GM12878 (cell line): ENCODE results near the gene DCTPP1. TPM values are rescaled to one million over a fixed set of nuclear protein-coding genes. Genes with fewer than 3 reads are reported as not detected.
A peak's percentile ranks its signal among the peaks of the same experiment; 100 is the strongest.

Experiments
- ASH2L ChIP-seq: fragments of 300-600, 200-600 bp; sonication (generic); IDR thresholded peaks from 2 replicates; pipeline ENCODE4 v1.6.1; 2017; ENCODE audit warnings: low read depth, mild to moderate bottlenecking, borderline replicate concordance
- CEBPB ChIP-seq, 2 experiments: fragments of 150-350 bp in 1 of 2; IDR thresholded peaks; 2 replicates each; pipeline ENCODE4 v1.6.1; 2012 to 2014; ENCODE audit warnings: low read depth in 2 of 2, low read length in 2 of 2, borderline replicate concordance in 1 of 2, inconsistent platforms in 1 of 2
- E2F8 ChIP-seq: fragments of 450-650 bp; IDR thresholded peaks from 2 replicates; pipeline ENCODE4 v1.6.1; 2018; ENCODE audit warnings: mild to moderate bottlenecking, low read depth, moderate library complexity; ENCODE audit not compliant: partially characterized antibody
- EZH2 ChIP-seq: IDR thresholded peaks from 2 replicates; pipeline ENCODE4 v1.6.1; 2012; ENCODE audit warnings: low read depth, mild to moderate bottlenecking, control low read depth, inconsistent platforms, low read length, borderline replicate concordance; ENCODE audit not compliant: control insufficient read depth
- FOS ChIP-seq: IDR thresholded peaks from 3 replicates; pipeline ENCODE4 v1.6.1; 2011; ENCODE audit warnings: borderline replicate concordance; ENCODE audit not compliant: insufficient read length; ENCODE audit errors: extremely low read depth
- IRF3 ChIP-seq: fragments of 450-650 bp; IDR thresholded peaks from 2 replicates; pipeline ENCODE4 v1.6.1; 2014; ENCODE audit warnings: mild to moderate bottlenecking
- MYC ChIP-seq: IDR thresholded peaks from 2 replicates; pipeline ENCODE4 v1.6.1; 2011; ENCODE audit warnings: mild to moderate bottlenecking, low read length, moderate library complexity, inconsistent platforms; ENCODE audit not compliant: insufficient read depth, insufficient replicate concordance, insufficient read length, severe bottlenecking
- POU2F2 ChIP-seq: IDR thresholded peaks from 3 replicates; pipeline ENCODE4 v1.6.1; 2011; ENCODE audit warnings: low read depth, mild to moderate bottlenecking, low read length, borderline replicate concordance
- PRDM15 ChIP-seq: fragments of 450-650 bp; formaldehyde crosslinking; IDR thresholded peaks from 2 replicates; pipeline ENCODE4 v1.4.0; 2020; ENCODE audit warnings: mild to moderate bottlenecking, moderate library complexity
- RB1 ChIP-seq: fragments of 450-650 bp; formaldehyde crosslinking; IDR thresholded peaks from 2 replicates; pipeline ENCODE4 v1.6.1; 2017; ENCODE audit warnings: mild to moderate bottlenecking, borderline replicate concordance
- WRNIP1 ChIP-seq: IDR thresholded peaks from 2 replicates; pipeline ENCODE4 v1.6.1; 2011; ENCODE audit warnings: low read depth, low read length, improper control_type of control experiment, borderline replicate concordance
- ZNF592 ChIP-seq: fragments of 450-650 bp; IDR thresholded peaks from 2 replicates; pipeline ENCODE4 v1.6.1; 2017; ENCODE audit warnings: mild to moderate bottlenecking, moderate library complexity
- polyA plus RNA-seq, 11 experiments: library from polyadenylated mRNA; depleted of rRNA in 4 of 11; unstranded in 6 of 11; stranded (reverse) in 5 of 11; fragments of >200 nt; fragmentation: Nextera tagmentation in 4 of 11; fragmentation: Illumina TruSeq in 1 of 11; extraction: Ambion mirVana in 4 of 11; extraction: Trizol in 1 of 11; gene quantifications; 1 replicate in 1 of 11; 2 replicates in 10 of 11; pipeline versions ENCODE4 v1.2.1 to v1.2.3, GENCODE V29; 2011 to 2016; ENCODE audit warnings: inconsistent platforms in 2 of 11, missing spikeins in 2 of 11, low read depth in 1 of 11
- total RNA-seq, 4 experiments: library from RNA; depleted of rRNA in 3 of 4; stranded (reverse); fragments of >200 nt in 3 of 4; fragmentation: Illumina TruSeq in 1 of 4; extraction: Trizol in 1 of 4; gene quantifications; 2 replicates each; pipeline versions ENCODE4 v1.2.1 to v1.2.3, GENCODE V29; 2013 to 2021

The DCTPP1 gene
- total and polyA plus RNA-seq, 10 of the 15 experiments (the other 5 are each of a cell fraction or from before 2014, with no cell fraction given), result 72.1 to 266 (median 157) TPM

- no peak for TF ChIP-seq E2F8
- no peak for TF ChIP-seq EZH2
- TF ChIP-seq CEBPB (IDR thresholded peaks at IDR 0.05; ENCODE audit: borderline replicate concordance in 1 of 2, low read depth in 2 of 2, low read length in 2 of 2), result no peak
- TF ChIP-seq ZNF592, result no peak
- no peak for TF ChIP-seq PRDM15 (CRISPR knock-in tag)
- TF ChIP-seq IRF3, result no peak
- TF ChIP-seq FOS, result no peak
- no peak for TF ChIP-seq WRNIP1
- TF ChIP-seq POU2F2, result no peak
- peak; percentile 84; the same call in 1 of the 2 replicates for TF ChIP-seq RB1
- no peak for TF ChIP-seq MYC
- no peak for TF ChIP-seq ASH2L
Measured at GRCh38 chr16:30395155-30395991, 34.5 kb downstream of the DCTPP1 start, which contains the start of gene ZNF48 (continued).
